HG03196 (cell line): ENCODE results near the gene MB21D2.
"Not testable (repeated sequence)": the region's sequence is repeated elsewhere in the genome, so short reads cannot be mapped to it uniquely, and the experiment has no call there.

ENCODE experiments used
- ATAC-seq: cut with Tn5 transposase; IDR thresholded peaks from one replicate; pipeline ENCODE4 v1.9.1; 2021; ENCODE audit not compliant: unreplicated experiment

MB21D2 gene

DNA sequence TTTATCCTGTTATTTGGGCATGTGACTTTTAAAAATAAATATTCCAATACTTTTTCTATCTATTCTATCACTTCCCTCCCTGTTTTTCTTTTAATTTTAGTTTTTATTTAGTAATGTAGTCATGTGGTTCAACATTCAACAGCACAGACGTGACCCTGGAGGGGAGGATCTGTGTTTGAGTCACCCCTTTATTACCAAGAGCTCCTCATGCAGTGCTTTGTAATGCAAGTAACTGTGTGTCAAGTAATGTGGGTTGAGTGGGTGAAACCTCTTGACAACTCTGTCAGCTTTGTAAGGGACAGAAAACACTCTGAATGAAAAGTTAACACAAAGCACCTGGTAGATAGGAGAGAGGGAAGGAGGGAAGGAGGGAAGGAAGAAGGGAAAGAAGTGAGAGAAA lies 100.6 kb downstream of the MB21D2 start:
- ATAC-seq = no peak

DNA sequence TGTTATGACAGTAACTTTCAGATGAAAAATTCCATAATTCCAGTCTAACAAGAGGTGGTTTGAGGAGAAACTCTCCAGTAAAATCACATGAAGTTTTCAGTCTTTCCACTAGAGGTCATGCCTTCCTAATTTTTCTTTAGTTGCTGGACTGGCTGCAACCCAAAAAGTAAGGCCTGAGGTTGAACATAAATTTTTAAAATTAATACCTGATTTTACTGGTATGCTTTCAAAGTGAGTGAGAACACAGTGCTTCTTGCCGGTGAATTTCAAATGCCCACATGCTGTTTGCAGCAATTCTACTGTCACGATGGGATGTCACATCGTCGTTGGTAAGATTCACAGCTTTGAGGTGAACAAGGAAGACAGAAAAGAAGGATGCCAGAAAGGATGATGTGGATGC lies 101.3 kb downstream of the MB21D2 start:
- ATAC-seq = no peak

DNA sequence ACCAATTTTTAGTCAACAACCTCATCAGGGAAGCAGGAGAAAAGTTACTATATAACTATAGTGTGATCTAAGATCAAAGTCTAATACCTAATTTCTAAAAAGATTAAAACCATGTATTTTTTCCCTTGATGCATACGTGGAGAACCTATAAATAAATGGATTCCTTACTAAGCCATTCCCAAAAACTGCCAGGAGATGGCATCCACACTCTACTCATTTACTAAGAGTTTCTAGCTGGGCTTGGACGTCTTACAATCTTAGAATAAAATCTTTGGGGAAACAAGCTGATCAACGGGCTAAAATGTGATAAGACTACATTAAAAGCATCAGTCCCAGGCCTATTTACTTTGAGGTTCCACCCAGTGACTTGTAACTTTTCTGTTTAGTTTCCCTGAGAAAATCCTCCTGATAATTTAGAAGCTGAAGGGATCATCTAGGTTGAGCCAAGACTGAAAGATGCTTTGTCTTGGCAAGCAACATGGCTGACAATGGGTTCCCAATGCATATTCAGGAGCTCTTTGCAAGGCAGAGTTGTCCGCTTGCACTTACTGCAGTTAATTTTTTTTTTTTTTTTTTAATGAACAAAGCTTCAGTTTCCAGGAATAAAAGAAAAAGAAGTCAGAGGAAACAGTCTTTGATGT lies 104.8 kb downstream of the MB21D2 start:
- ATAC-seq = no peak

DNA sequence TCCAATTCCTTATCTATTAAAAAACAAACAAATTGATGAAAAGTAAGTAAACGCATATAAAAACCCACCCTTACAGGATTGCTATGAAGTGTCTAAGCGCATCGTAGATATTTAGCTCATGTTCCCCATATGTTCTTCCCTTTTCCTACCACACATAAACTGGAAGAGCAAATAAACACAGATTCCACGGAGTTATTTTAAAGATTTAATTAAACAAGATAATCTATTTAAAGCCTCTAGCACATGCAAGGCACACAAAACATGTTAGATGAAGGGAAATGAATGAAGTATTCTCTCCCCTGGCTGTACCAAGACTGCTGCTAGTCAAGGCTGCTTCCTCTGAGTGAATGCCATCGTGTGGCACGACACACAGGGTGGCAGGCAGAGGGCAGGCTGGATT lies 111.9 kb downstream of the MB21D2 start:
- ATAC-seq = no peak

DNA sequence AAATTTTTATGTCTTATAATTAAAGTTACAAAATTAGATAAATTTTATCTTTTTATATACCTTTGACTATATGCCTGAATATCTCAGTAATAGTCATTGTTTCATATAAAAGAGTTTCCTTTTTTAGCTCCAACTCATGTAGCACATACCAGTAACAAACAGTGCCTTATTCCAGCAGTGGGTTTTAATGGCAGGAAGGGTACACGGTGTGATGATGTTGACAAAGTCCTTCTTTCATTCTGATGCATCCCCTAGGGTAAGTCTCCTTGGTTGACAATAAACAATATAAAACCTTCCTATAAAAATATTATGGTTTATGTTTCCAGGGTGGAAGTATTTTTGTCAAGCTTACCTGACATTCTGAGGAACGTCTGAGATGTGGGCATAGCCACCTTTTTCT lies 113.2 kb downstream of the MB21D2 start:
- no peak for ATAC-seq

DNA sequence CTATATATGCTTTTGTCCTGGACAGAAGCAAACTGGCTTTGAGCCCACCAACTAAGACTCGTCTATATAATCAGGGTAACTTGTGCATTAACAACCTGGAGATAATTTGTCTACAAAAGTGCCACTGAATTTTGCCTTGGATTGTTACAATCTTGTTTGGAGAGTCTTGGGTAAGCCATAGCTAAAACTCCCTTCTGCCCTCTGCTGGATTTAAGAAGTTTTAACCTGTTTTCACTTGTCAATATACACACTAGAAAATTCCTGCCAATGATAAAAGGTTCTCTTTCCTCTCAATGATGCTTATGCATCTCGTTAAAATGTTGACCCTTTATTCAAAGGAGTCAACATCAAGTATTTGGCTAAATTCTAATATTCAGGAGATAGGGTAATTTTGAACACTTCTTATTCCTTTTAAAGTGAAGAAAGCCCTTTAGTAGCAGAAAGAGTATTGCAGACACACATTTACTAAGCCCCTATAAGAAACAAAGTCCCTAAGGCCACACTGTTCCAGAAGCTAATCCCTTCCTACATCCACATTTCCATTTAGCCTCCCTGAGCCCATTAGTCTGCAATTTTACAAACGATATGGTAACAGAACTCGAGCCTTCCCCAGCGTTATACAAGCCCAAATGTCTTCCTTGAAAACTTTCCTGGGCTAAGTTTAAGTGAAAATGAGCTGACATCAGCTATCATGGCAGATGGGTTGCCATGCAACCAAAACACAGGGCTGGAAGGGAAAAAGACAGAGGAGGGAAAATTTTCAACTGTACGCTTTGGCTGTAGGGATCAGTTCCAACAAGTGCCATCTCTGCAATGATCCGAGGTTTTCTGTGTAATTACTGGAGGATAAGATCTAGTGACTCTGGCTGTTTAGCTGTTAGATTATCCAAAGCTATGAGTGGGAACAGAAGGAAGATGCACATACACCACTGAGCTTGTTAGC lies 114.4 kb downstream of the MB21D2 start:
- ATAC-seq = no peak

DNA sequence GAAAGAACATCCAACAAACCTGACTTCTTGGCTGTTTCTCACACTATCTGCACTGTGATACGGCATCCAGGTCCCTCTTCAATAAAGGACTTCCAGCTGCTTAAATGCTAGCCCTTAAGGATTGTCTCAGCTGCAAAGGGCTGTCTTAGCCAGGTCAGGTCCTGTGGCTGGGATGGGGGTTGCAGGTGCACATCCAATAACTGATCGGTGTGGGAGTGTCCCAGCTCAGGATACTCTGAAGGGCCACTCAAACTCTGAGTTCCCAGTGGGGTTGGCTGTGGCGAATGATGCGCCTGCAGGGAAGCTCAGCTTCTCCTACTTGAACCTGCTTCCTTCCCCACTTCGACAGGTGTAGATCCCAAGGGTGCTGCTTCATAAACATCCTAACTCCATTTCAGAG lies 115.7 kb downstream of the MB21D2 start:
- no peak for ATAC-seq

DNA sequence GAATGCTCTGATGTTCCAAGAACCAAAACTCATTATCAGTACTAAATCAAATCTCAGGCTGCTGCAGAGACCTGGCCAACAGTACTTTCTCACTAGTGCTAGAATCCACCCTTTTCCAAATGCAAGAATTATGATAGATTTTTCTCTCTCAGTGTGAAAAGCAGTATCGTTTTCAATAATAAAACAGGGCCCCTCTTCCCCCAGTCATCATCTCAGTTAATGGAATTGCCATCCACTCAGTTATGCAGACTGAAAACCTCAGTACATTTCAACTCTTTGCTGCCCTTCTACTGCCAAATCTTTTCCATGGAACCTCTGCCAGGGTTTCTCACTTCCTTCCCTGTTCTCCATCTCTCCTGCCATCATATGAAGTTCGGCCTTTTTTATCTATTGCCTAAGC lies 117.9 kb downstream of the MB21D2 start:
- ATAC-seq = no peak

DNA sequence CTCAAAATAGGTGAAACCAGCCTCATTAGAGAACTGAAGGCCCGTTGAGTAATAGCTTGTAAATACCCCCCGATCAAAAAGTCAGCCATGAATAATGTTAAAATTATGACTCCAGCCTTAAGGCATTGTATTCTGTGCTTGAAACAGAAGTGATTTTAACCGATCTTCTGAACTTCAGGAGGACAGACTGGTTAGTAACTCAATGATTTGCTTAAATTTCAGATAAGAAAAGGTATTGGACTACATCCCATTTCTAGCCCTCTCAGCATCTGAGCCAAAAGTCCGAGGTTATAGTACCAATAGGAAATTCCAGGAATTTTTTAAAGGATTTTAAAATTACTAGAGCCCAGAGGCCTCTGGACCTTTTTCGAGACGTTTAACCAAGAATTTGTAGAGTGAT lies 122.6 kb downstream of the MB21D2 start:
- no peak for ATAC-seq

DNA sequence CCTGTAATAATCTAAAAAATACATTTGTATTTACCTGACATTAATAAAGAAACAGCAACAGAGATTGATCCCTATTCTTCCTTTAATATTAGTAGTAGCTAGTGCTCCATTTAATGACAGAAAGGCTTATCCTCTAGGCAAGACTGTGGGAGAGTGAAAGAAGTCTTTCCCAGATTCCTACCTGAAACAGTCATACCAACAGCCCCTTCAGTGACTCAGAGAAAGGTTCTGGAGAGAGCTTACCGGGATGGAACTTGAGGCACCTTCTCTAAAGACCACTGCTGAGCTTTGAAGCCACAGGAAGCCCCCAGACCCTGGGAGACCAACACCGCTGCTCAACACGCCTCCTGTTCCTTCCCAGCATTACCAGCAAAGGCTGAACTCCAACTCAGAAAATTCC lies 123.4 kb downstream of the MB21D2 start:
- no peak for ATAC-seq

DNA sequence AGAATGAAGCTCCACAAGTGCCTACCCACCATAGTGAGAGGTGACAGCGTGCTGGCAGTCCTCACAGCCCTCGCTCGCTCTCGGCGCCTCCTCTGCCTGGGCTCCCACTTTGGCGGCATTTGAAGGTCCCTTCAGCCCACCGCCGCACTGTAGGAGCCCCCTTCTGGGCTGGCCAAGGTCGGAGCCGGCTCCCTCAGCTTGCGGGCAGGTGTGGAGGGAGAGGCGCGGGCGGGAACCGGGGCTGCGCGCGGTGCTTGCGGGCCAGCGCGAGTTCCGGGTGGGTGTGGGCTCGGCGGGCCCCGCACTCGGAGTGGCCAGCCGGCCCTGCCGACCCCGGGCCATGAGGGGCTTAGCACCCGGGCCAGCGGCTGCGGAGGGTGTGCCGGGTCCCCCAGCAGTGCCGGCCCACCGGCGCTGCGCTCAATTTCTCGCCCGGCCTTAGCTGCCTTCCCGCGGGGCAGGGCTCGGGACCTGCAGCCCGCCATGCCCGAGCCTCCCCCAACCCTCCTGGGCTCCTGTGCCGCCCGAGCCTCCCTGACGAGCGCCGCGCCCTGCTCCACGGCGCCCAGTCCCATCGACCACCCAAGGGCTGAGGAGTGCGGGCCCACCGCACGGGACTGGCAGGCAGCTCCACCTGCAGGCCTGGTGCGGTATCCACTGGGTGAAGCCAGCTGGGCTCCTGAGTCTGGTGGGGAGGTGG lies 128.7 kb downstream of the MB21D2 start:
- ATAC-seq = not testable (repeated sequence)

DNA sequence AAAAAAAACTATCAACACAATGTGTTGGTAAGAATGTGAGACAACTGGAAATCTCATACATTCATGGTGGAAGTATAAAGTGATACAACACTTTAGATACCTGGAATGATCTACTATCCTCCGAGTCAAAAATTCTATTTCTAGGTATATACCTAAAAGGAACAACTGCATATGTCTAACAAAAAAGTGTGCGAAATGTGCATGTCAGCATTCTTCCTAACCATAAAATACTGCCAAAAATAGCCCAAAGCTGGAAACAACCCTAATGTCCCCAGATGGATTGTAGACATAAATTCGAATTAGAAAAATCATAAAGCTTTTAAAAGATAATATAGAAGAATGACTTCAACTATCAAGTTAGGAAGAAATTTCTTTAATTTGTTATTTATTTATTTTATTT lies 139.1 kb downstream of the MB21D2 start:
- no peak for ATAC-seq

DNA sequence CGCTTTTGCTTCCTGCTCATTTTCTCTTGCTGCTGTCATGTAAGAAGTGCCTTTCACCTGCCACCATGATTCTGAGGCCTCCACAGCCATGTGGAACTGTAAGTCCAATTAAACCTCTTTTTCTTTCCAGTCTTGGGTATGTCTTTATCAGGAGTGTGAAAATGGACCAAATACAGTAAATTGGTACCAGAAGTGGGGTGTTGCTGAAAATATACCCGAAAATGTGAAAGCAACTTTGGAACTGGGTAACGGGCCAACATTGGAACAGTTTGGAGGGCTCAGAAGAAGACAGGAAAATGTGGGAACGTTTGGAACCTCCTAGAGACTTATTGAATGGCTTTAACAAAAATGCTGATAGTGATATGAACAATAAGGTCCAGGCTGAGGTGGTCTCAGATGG lies 143.3 kb downstream of the MB21D2 start:
- ATAC-seq = not testable (repeated sequence)

DNA sequence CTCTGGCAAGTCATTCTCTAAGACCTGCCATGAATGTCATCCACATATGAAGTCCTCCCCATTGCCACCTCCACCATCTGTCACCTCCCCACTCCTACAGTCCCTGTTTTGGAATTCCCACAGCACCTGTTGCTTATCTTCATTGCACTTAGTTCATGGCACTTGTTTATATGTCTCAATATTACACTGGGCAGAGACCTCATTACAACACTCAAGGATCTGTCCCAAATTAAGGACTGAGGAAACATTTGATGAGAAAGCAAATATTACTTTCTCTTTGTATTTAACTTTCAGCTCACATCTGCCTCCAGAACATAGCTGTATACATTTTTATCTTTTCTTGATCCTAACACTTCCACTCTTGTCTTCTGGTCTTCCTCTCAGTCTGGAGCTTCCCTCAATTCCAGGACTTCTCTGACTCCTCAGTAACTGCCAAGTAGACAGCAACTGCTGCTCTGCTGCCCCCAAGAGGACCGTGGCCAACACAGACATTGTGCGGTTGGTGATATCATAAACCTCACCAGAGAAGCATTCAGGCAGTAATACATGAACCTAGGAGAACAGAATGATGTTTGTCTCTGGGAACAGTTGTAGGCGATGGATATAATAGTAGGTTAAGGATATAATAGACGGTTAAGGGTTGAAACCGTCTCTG lies 145.3 kb downstream of the MB21D2 start:
- no peak for ATAC-seq

DNA sequence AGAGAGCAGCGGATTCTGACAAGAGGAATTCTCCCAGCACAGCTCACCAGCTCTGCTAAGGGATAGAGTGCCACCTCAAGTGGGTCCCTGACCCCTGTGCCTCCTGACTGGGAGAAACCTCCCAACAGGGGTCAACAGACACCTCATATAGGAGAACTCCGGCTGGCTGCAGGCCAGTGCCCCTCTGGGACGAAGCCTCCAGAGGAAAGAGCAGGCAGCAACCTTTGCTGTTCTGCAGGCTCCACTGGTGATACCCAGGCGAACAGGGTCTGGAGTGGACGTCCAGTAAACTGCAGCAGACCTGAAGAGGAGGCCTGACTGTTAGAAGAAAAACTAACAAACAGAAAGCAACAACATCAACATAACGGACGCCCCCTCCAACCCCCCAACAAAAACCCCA lies 159.0 kb downstream of the MB21D2 start:
- no peak for ATAC-seq

DNA sequence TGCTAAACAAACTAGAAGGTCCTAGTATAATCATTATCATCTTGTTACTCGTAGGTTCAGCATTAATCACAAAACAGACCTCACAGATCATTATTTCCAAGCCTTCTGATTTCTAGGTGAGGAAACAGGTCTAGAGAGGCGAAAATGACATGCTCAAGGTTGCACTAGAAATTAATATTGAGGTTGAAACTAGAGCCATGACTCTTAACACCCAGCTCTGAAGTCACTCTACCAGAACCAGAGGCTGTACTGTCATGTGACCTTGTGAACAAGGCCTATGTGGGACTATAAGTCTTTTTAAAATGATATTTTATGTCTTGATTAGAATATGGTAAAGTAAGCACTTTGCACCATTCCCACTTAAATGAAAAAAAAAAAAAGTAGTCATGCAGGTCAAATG lies 166.5 kb downstream of the MB21D2 start:
- ATAC-seq = no peak

DNA sequence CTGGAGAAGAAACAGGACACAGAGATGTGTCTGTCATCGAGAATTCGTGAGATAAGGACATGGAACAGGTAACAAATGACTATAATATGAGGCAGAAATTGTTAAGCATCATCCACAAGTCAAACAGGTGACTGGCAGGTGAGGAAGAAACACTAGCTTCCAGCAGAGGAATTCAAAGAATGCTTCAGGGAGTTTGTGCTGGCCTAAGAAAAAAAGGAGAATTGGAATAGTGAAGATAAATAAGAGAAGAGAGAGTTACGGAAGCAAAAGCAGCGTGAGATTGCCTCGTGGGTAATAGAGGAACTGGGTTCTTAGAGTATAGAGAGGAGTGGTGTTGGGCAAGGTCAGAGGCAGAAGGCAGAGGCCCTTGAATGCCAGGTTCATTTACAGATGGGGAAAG lies 167.5 kb downstream of the MB21D2 start:
- no peak for ATAC-seq

DNA sequence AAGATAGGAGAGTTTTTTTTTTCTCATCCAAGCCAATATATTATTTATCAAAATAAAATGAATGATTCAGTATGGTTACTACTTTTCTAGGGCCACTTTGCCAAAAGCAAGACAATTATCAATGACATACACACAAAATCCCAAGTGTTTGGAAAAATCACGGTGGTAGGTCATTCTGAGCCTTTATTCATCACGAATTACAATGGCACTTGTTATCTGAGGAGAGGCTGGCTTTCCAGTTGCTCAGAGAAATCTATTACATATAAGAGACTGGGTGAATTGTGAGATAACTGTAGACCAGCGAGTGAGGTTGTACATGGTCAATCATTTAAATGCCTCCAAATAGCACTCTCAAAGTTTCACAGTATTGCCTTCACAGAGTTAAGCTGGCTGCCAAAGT lies 169.9 kb downstream of the MB21D2 start:
- no peak for ATAC-seq

DNA sequence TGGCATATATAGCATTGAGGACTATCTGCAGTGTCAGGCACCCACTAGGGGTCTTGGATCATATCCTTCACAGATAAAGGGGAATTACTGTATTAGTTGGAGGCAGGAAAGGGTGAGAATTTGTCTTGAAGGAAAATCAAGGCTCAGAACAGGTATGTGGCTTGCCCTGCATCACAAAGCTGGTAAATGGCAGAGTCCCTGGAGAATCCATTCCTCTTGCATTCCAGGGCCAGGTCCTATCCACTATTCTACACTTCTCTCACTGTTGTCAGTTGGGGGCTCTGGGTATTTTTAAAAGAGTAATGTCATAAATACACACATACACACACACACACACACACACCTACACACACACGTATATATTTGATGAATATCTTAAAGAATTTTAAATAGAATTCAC lies 170.5 kb downstream of the MB21D2 start:
- ATAC-seq = no peak
